Activated naive CD8-positive, alpha-beta T cell treated with anti-CD3 and anti-CD28 coated beads for 36 hours (primary cell): ENCODE results near the gene RNASE8. TPM values are rescaled to one million over a fixed set of nuclear protein-coding genes. Genes with fewer than 3 reads are reported as not detected.
"Not testable (repeated sequence)": the region's sequence is repeated elsewhere in the genome, so short reads cannot be mapped to it uniquely, and the experiment has no call there.

ENCODE experiments used
- DNase-seq: peaks from one replicate; pipeline ENCODE4 v3.0.0; 2021
- H3K27ac Mint-ChIP-seq: one replicate; pipeline ENCODE4 v1.8.0; 2022; ENCODE audit warnings: mild to moderate bottlenecking, moderate library complexity, mixed read lengths
- H3K27me3 Mint-ChIP-seq: one replicate; pipeline ENCODE4 v1.8.0; 2022; ENCODE audit warnings: mild to moderate bottlenecking, mixed read lengths
- H3K36me3 Mint-ChIP-seq: one replicate; pipeline ENCODE4 v1.8.0; 2021; ENCODE audit warnings: mild to moderate bottlenecking, mixed read lengths
- H3K4me1 Mint-ChIP-seq: one replicate; pipeline ENCODE4 v1.8.0; 2021; ENCODE audit warnings: mixed read lengths
- H3K4me3 Mint-ChIP-seq: one replicate; pipeline ENCODE4 v1.8.0; 2022; ENCODE audit warnings: mild to moderate bottlenecking, moderate library complexity, mixed read lengths
- H3K9me3 Mint-ChIP-seq: one replicate; pipeline ENCODE4 v1.8.0; 2022; ENCODE audit warnings: mixed read lengths
- total RNA-seq, 2 experiments: library from RNA; stranded (reverse); gene quantifications; one replicate each; pipeline ENCODE4 v1.2.3, GENCODE V29; 2021

The RNASE8 gene
- not detected for total RNA-seq

GRCh38 chr14:21057803-21058675, at the start of gene RNASE8:
Gene RNASE8 (plus strand): TSS chr14:21057822. CDS start chr14:21057893, 71 bp downstream.
- H3K27ac Mint-ChIP-seq, result no peak within 1 kb of the TSS
- H3K4me1 Mint-ChIP-seq, result no peaks in the 10 kb centered on the region
- peaks cover 11% of the 10 kb centered on the region for H3K27me3 Mint-ChIP-seq
- no peak within 1 kb of the TSS for H3K4me3 Mint-ChIP-seq
- no peaks in the 10 kb centered on the region for H3K36me3 Mint-ChIP-seq
- H3K9me3 Mint-ChIP-seq, result no peaks in the 10 kb centered on the region
- no peak for DNase-seq

GRCh38 chr14:21009721-21010120, 47.9 kb upstream of the RNASE8 start:
- H3K36me3 Mint-ChIP-seq, H3K27ac Mint-ChIP-seq, DNase-seq, H3K9me3 Mint-ChIP-seq, H3K4me3 Mint-ChIP-seq, H3K4me1 Mint-ChIP-seq: not testable (repeated sequence)
- peaks cover 18% of the 10 kb centered on the region for H3K27me3 Mint-ChIP-seq

GRCh38 chr14:21011136-21011535, 46.5 kb upstream of the RNASE8 start:
- no peak for DNase-seq
- Mint-ChIP-seq H3K9me3 (no peaks in the 10 kb centered on the region), H3K4me1 (no peaks in the 10 kb centered on the region), H3K4me3 (no peak overlapping the region), H3K27me3 (peaks cover 18% of the 10 kb centered on the region), H3K36me3 (no peaks in the 10 kb centered on the region), H3K27ac (no peak overlapping the region)

- H3K4me1 Mint-ChIP-seq, result no peaks in the 10 kb centered on the region
- no peaks in the 10 kb centered on the region for H3K9me3 Mint-ChIP-seq
- no peaks in the 10 kb centered on the region for H3K36me3 Mint-ChIP-seq
- no peak overlapping the region for H3K27ac Mint-ChIP-seq
- peak; percentile 67 for DNase-seq
- H3K27me3 Mint-ChIP-seq, result peaks cover 18% of the 10 kb centered on the region
- no peak overlapping the region for H3K4me3 Mint-ChIP-seq
Measured at GRCh38 chr14:21014761-21015190, 42.8 kb upstream of the RNASE8 start.

GRCh38 chr14:21015312-21015711, 42.3 kb upstream of the RNASE8 start:
- Mint-ChIP-seq H3K4me1 (no peaks in the 10 kb centered on the region), H3K27me3 (peaks cover 18% of the 10 kb centered on the region), H3K4me3 (no peak overlapping the region), H3K27ac (no peak overlapping the region), H3K9me3 (no peaks in the 10 kb centered on the region), H3K36me3 (no peaks in the 10 kb centered on the region)
- DNase-seq, result no peak

- Mint-ChIP-seq H3K27ac (no peak overlapping the region), H3K27me3 (peaks cover 13% of the 10 kb centered on the region), H3K9me3 (no peaks in the 10 kb centered on the region), H3K4me1 (no peaks in the 10 kb centered on the region), H3K36me3 (no peaks in the 10 kb centered on the region), H3K4me3 (no peak overlapping the region)
- no peak for DNase-seq
Measured at GRCh38 chr14:21016413-21017190, 41.0 kb upstream of the RNASE8 start.

GRCh38 chr14:21017528-21018245, 39.9 kb upstream of the RNASE8 start:
- Mint-ChIP-seq H3K4me1 (no peaks in the 10 kb centered on the region), H3K27me3 (peaks cover 4% of the 10 kb centered on the region), H3K36me3 (no peaks in the 10 kb centered on the region), H3K4me3 (no peak overlapping the region), H3K27ac (no peak overlapping the region), H3K9me3 (no peaks in the 10 kb centered on the region)
- no peak for DNase-seq

GRCh38 chr14:21018286-21018685, 39.3 kb upstream of the RNASE8 start:
- H3K36me3 Mint-ChIP-seq, result no peaks in the 10 kb centered on the region
- peaks cover 4% of the 10 kb centered on the region for H3K27me3 Mint-ChIP-seq
- no peaks in the 10 kb centered on the region for H3K4me1 Mint-ChIP-seq
- no peaks in the 10 kb centered on the region for H3K9me3 Mint-ChIP-seq
- no peak overlapping the region for H3K27ac Mint-ChIP-seq
- H3K4me3 Mint-ChIP-seq, result no peak overlapping the region
- no peak for DNase-seq

GRCh38 chr14:21018781-21019180, 38.8 kb upstream of the RNASE8 start:
- Mint-ChIP-seq H3K27me3 (peaks cover 3% of the 10 kb centered on the region), H3K9me3 (no peaks in the 10 kb centered on the region), H3K27ac (no peak overlapping the region), H3K4me3 (no peak overlapping the region), H3K4me1 (peaks cover under 1% of the 10 kb centered on the region), H3K36me3 (no peaks in the 10 kb centered on the region)
- DNase-seq, result no peak

- no peak overlapping the region for H3K27ac Mint-ChIP-seq
- no peaks in the 10 kb centered on the region for H3K36me3 Mint-ChIP-seq
- no peaks in the 10 kb centered on the region for H3K27me3 Mint-ChIP-seq
- no peak overlapping the region for H3K4me3 Mint-ChIP-seq
- H3K4me1 Mint-ChIP-seq, result peaks cover 6% of the 10 kb centered on the region
- no peak for DNase-seq
- no peaks in the 10 kb centered on the region for H3K9me3 Mint-ChIP-seq
Measured at GRCh38 chr14:21019366-21019765, 38.3 kb upstream of the RNASE8 start.

GRCh38 chr14:21020977-21021545, 36.6 kb upstream of the RNASE8 start:
- H3K4me1 Mint-ChIP-seq, result peaks cover 6% of the 10 kb centered on the region
- no peak overlapping the region for H3K4me3 Mint-ChIP-seq
- no peak for DNase-seq
- no peaks in the 10 kb centered on the region for H3K36me3 Mint-ChIP-seq
- H3K27ac Mint-ChIP-seq, result no peak overlapping the region
- H3K9me3 Mint-ChIP-seq, result no peaks in the 10 kb centered on the region
- H3K27me3 Mint-ChIP-seq, result no peaks in the 10 kb centered on the region

- no peak for DNase-seq
- Mint-ChIP-seq H3K27ac (no peak overlapping the region), H3K4me3 (no peak overlapping the region), H3K4me1 (peaks cover 6% of the 10 kb centered on the region), H3K27me3 (no peaks in the 10 kb centered on the region), H3K9me3 (no peaks in the 10 kb centered on the region), H3K36me3 (no peaks in the 10 kb centered on the region)
Measured at GRCh38 chr14:21022686-21023085, 34.9 kb upstream of the RNASE8 start.

- peaks cover 6% of the 10 kb centered on the region for H3K4me1 Mint-ChIP-seq
- no peaks in the 10 kb centered on the region for H3K9me3 Mint-ChIP-seq
- H3K27ac Mint-ChIP-seq, result no peak overlapping the region
- DNase-seq, result no peak
- H3K27me3 Mint-ChIP-seq, result no peaks in the 10 kb centered on the region
- no peaks in the 10 kb centered on the region for H3K36me3 Mint-ChIP-seq
- no peak overlapping the region for H3K4me3 Mint-ChIP-seq
Measured at GRCh38 chr14:21023174-21023573, 34.4 kb upstream of the RNASE8 start.

GRCh38 chr14:21023817-21024584, 33.6 kb upstream of the RNASE8 start:
- peak overlapping the region; percentile 73 for H3K4me3 Mint-ChIP-seq
- no peak overlapping the region for H3K27ac Mint-ChIP-seq
- H3K36me3 Mint-ChIP-seq, result no peaks in the 10 kb centered on the region
- peaks cover 6% of the 10 kb centered on the region for H3K4me1 Mint-ChIP-seq
- H3K9me3 Mint-ChIP-seq, result no peaks in the 10 kb centered on the region
- H3K27me3 Mint-ChIP-seq, result no peaks in the 10 kb centered on the region
- no peak for DNase-seq
